H9 (cell line): ENCODE results near the gene LAMTOR4. TPM values are rescaled to one million over a fixed set of nuclear protein-coding genes. Genes with fewer than 3 reads are reported as not detected.

Source experiments
- DNase-seq: peaks from one replicate; pipeline ENCODE4 v3.0.0-alpha.2; 2017
- H2AFZ ChIP-seq: one replicate; pipeline ENCODE4 v1.6.1; 2013; ENCODE audit warnings: mild to moderate bottlenecking, low read length, control low read depth, moderate library complexity
- H2AK5ac ChIP-seq: 2 replicates; pipeline ENCODE4 v1.6.1; 2013; ENCODE audit warnings: low read length, control low read depth, mixed read lengths; ENCODE audit not compliant: insufficient read length
- H2BK120ac ChIP-seq: one replicate; pipeline ENCODE4 v1.6.1; 2013; ENCODE audit warnings: low read depth, mild to moderate bottlenecking, low read length, control low read depth, inconsistent platforms; ENCODE audit not compliant: poor library complexity, severe bottlenecking
- H2BK12ac ChIP-seq: 2 replicates; pipeline ENCODE4 v1.6.1; 2013; ENCODE audit warnings: low read length, control low read depth, mixed read lengths, low read depth; ENCODE audit not compliant: insufficient read length
- H2BK15ac ChIP-seq: 2 replicates; pipeline ENCODE4 v1.6.1; 2013; ENCODE audit warnings: low read depth, low read length, control low read depth
- H2BK20ac ChIP-seq: one replicate; pipeline ENCODE4 v1.6.1; 2013; ENCODE audit warnings: low read depth, mild to moderate bottlenecking, low read length, control low read depth, inconsistent platforms; ENCODE audit not compliant: poor library complexity, severe bottlenecking
- H2BK5ac ChIP-seq: 2 replicates; pipeline ENCODE4 v1.6.1; 2013; ENCODE audit warnings: low read length, control low read depth, mixed read lengths; ENCODE audit not compliant: insufficient read length
- H3K14ac ChIP-seq: 2 replicates; pipeline ENCODE4 v1.6.1; 2013; ENCODE audit warnings: low read length, control low read depth; ENCODE audit not compliant: insufficient read depth
- H3K18ac ChIP-seq: 2 replicates; pipeline ENCODE4 v1.6.1; 2013; ENCODE audit warnings: low read depth, mild to moderate bottlenecking, mixed read lengths, low read length, control low read depth; ENCODE audit not compliant: insufficient read length
- H3K23ac ChIP-seq: 2 replicates; pipeline ENCODE4 v1.6.1; 2013; ENCODE audit warnings: low read length, control low read depth, mixed read lengths, low read depth; ENCODE audit not compliant: insufficient read length
- H3K23me2 ChIP-seq: 2 replicates; pipeline ENCODE4 v1.6.1; 2013; ENCODE audit warnings: low read depth, mild to moderate bottlenecking, mixed read lengths, low read length, control low read depth; ENCODE audit not compliant: insufficient read length, poor library complexity, severe bottlenecking
- H3K27ac ChIP-seq: 2 replicates; pipeline ENCODE4 v1.5.1; 2013; ENCODE audit warnings: low read length, control low read depth, mixed read lengths, low read depth; ENCODE audit not compliant: insufficient read length
- H3K27me3 ChIP-seq: 2 replicates; pipeline ENCODE4 v1.6.1; 2013; ENCODE audit warnings: low read length, control low read depth, inconsistent platforms; ENCODE audit not compliant: insufficient read depth
- H3K4ac ChIP-seq: 2 replicates; pipeline ENCODE4 v1.6.1; 2013; ENCODE audit warnings: low read depth, mild to moderate bottlenecking, control low read depth, inconsistent platforms, low read length, moderate library complexity
- H3K4me1 ChIP-seq: 2 replicates; pipeline ENCODE4 v1.6.1; 2013; ENCODE audit warnings: low read length, control low read depth, inconsistent platforms; ENCODE audit not compliant: insufficient read depth
- H3K4me2 ChIP-seq: 2 replicates; pipeline ENCODE4 v1.6.1; 2013; ENCODE audit warnings: low read length, control low read depth, mixed read lengths; ENCODE audit not compliant: insufficient read length, insufficient read depth
- H3K56ac ChIP-seq: 2 replicates; pipeline ENCODE4 v1.6.1; 2013; ENCODE audit warnings: low read depth, mild to moderate bottlenecking, mixed read lengths, low read length, control low read depth; ENCODE audit not compliant: insufficient read length
- H3K79me1 ChIP-seq: 2 replicates; pipeline ENCODE4 v1.6.1; 2013; ENCODE audit warnings: low read depth, mild to moderate bottlenecking, moderate library complexity, low read length, control low read depth, inconsistent platforms; ENCODE audit not compliant: insufficient read depth, poor library complexity, severe bottlenecking
- H3K79me2 ChIP-seq: 2 replicates; pipeline ENCODE4 v1.6.1; 2013; ENCODE audit warnings: low read length, control low read depth, inconsistent platforms; ENCODE audit not compliant: insufficient read depth
- H3K9ac ChIP-seq: 2 replicates; pipeline ENCODE4 v1.6.1; 2013; ENCODE audit warnings: low read length, control low read depth, mixed read lengths; ENCODE audit not compliant: insufficient read length; ENCODE audit errors: extremely low read depth
- H3K9me3 ChIP-seq: one replicate; pipeline ENCODE4 v1.6.1; 2013; ENCODE audit warnings: low read depth, low read length, inconsistent platforms; ENCODE audit not compliant: control insufficient read depth
- H3T11ph ChIP-seq: one replicate; pipeline ENCODE4 v1.6.1; 2013; ENCODE audit warnings: mild to moderate bottlenecking, low read length, control low read depth, inconsistent platforms
- H4K20me1 ChIP-seq: one replicate; pipeline ENCODE4 v1.6.1; 2013; ENCODE audit not compliant: control insufficient read depth, insufficient read length, insufficient read depth
- H4K5ac ChIP-seq: 2 replicates; pipeline ENCODE4 v1.6.1; 2013; ENCODE audit warnings: low read depth, mild to moderate bottlenecking, mixed read lengths, low read length, control low read depth; ENCODE audit not compliant: insufficient read length
- H4K8ac ChIP-seq: replicated peaks from 2 replicates; pipeline ENCODE4 v1.6.1; 2013; ENCODE audit warnings: low read length, control low read depth, mixed read lengths, low read depth; ENCODE audit not compliant: insufficient read length
- H4K91ac ChIP-seq: 2 replicates; pipeline ENCODE4 v1.6.1; 2013; ENCODE audit warnings: low read depth, mild to moderate bottlenecking, moderate library complexity, mixed read lengths, low read length, control low read depth; ENCODE audit not compliant: insufficient read length
- H3K27ac Mint-ChIP-seq, 3 experiments: 2 replicates in 2 of 3; 3 replicates in 1 of 3; pipeline ENCODE4 v1.8.0; 2020 to 2021; ENCODE audit warnings: mixed read lengths in 3 of 3, mild to moderate bottlenecking in 1 of 3, moderate library complexity in 1 of 3
- H3K27me3 Mint-ChIP-seq: 2 replicates; pipeline ENCODE4 v1.8.0; 2021; ENCODE audit warnings: low read depth, mild to moderate bottlenecking, moderate library complexity, mixed read lengths
- H3K36me3 Mint-ChIP-seq, 3 experiments: 2 replicates in 2 of 3; 3 replicates in 1 of 3; pipeline ENCODE4 v1.8.0; 2020 to 2021; ENCODE audit warnings: low read depth in 3 of 3, mixed read lengths in 3 of 3; ENCODE audit not compliant: insufficient read depth in 1 of 3
- H3K4me1 Mint-ChIP-seq, 2 experiments: 2 replicates each; pipeline ENCODE4 v1.8.0; 2020; ENCODE audit warnings: mixed read lengths in 2 of 2
- H3K4me3 Mint-ChIP-seq, 2 experiments: 2 replicates in 1 of 2; 3 replicates in 1 of 2; pipeline ENCODE4 v1.8.0; 2020 to 2021; ENCODE audit warnings: mild to moderate bottlenecking in 2 of 2, mixed read lengths in 2 of 2, moderate library complexity in 1 of 2
- H3K9me3 Mint-ChIP-seq, 2 experiments: 2 replicates in 1 of 2; 3 replicates in 1 of 2; pipeline ENCODE4 v1.8.0; 2020; ENCODE audit warnings: mild to moderate bottlenecking in 2 of 2, mixed read lengths in 2 of 2, moderate library complexity in 1 of 2
- WGBS: extraction: QIAGEN DNeasy Blood & Tissue Kit; methylation state at CpG from one replicate; pipeline ENCODE4 v1.1.7; 2013; ENCODE audit warnings: missing lambda C conversion rate, low lambda C conversion rate, mixed read lengths; ENCODE audit not compliant: insufficient read length; ENCODE audit errors: extremely low coverage; 5-methylcytosine and 5-hydroxymethylcytosine counted together
- total RNA-seq: library from RNA; stranded (reverse); gene quantifications from 2 replicates; pipeline ENCODE4 v1.2.1, GENCODE V29; 2021
- TF ChIP-seq, protein P1 (sequence below): fragments of 200-600 bp; sonication (generic); conservative IDR thresholded peaks from 3 replicates; pipeline ENCODE4 v1.8.0; 2021; ENCODE audit warnings: antibody characterized with exemption, mild to moderate bottlenecking

Gene LAMTOR4
- total RNA-seq, 1 experiment from 2014 or later = 179 TPM

GRCh38 chr7:100160067-100160466, 11.3 kb downstream of the LAMTOR4 start:
- no peak overlapping the region for H4K91ac ChIP-seq
- H4K5ac ChIP-seq = no peak overlapping the region
- peaks cover 9 to 23% (median 23%) of the 10 kb centered on the region in 3 experiments; a peak in 6 of 7 replicates for H3K36me3 Mint-ChIP-seq
- no peaks in the 10 kb centered on the region for H3K27me3 ChIP-seq
- no peak overlapping the region for H3K18ac ChIP-seq
- no CpG with 5 or more reads among the region's 18 CpGs for WGBS
- peaks cover 2% of the 10 kb centered on the region for H3K79me1 ChIP-seq
- H3K9ac ChIP-seq = no peak overlapping the region
- H2AFZ ChIP-seq = no peak overlapping the region
- H3K23me2 ChIP-seq = peaks cover 10% of the 10 kb centered on the region
- 0 out of 5 replicates have a peak overlapping the region, but pooled peaks of 1 of the 2 experiments have one; percentile 23 for H3K4me3 Mint-ChIP-seq
- DNase-seq = no peak
- no peak overlapping the region for H3T11ph ChIP-seq
- no peak overlapping the region for H3K56ac ChIP-seq
- no peak overlapping the region for H3K4me2 ChIP-seq
- H2AK5ac ChIP-seq = no peak overlapping the region
- H3K4me1 ChIP-seq = no peaks in the 10 kb centered on the region; the same call in 1 of the 2 replicates
- TF ChIP-seq, protein P1, sequence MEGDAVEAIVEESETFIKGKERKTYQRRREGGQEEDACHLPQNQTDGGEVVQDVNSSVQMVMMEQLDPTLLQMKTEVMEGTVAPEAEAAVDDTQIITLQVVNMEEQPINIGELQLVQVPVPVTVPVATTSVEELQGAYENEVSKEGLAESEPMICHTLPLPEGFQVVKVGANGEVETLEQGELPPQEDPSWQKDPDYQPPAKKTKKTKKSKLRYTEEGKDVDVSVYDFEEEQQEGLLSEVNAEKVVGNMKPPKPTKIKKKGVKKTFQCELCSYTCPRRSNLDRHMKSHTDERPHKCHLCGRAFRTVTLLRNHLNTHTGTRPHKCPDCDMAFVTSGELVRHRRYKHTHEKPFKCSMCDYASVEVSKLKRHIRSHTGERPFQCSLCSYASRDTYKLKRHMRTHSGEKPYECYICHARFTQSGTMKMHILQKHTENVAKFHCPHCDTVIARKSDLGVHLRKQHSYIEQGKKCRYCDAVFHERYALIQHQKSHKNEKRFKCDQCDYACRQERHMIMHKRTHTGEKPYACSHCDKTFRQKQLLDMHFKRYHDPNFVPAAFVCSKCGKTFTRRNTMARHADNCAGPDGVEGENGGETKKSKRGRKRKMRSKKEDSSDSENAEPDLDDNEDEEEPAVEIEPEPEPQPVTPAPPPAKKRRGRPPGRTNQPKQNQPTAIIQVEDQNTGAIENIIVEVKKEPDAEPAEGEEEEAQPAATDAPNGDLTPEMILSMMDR = no peak
- H2BK15ac ChIP-seq = no peak overlapping the region
- no peak overlapping the region for H2BK12ac ChIP-seq
- no peak overlapping the region for H3K27ac Mint-ChIP-seq
- no peaks in the 10 kb centered on the region for H3K9me3 Mint-ChIP-seq
- H3K9me3 ChIP-seq = no peaks in the 10 kb centered on the region
- no peak overlapping the region for H3K27ac ChIP-seq
- no peak overlapping the region for H3K23ac ChIP-seq
- H3K4ac ChIP-seq = no peak overlapping the region
- no peak overlapping the region for H2BK120ac ChIP-seq
- H3K27me3 Mint-ChIP-seq = no peaks in the 10 kb centered on the region; the same call in none of the 2 replicates
- H3K4me1 Mint-ChIP-seq = peaks cover 16 to 24% of the 10 kb centered on the region in 2 experiments
- no peaks in the 10 kb centered on the region for H3K79me2 ChIP-seq
- H2BK5ac ChIP-seq = no peak overlapping the region
- H2BK20ac ChIP-seq = no peak overlapping the region
- H3K14ac ChIP-seq = no peak overlapping the region; the same call in 1 of the 2 replicates
- H4K8ac ChIP-seq = no peak overlapping the region
- H4K20me1 ChIP-seq = no peaks in the 10 kb centered on the region
